ENCODE measurements around the gene GABBR1. TPM values are rescaled to one million over a fixed set of nuclear protein-coding genes. Genes with fewer than 3 reads are reported as not detected.

Gene GABBR1
- total RNA-seq, 2 experiments from 2014 or later = 78.4 to 79.9 TPM

DNA sequence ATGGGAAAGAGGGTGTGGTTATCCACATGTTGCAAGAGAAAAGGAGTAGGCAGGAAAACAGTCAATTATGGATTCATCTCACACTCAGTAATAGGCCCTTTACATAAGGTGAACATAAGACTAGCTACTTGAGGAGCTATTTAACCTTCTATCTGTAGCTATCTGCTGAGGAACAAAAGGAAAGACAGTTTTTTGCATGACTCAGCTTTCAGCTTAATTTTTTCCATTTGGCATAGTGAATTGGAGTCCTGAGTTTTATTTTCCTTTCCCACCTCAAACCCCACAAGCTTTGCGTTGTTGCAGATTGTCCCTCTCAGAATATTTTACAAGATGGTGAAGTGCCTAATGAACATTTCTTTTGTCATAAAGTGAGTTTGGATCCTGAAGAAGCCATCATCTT is 105.9 kb downstream of the GABBR1 start:
- peaks cover 37% of the 10 kb centered on the region for H3K27me3 Mint-ChIP-seq
- no peak for DNase-seq
- H3K36me3 Mint-ChIP-seq (ENCODE audit: low read depth) = no peaks in the 10 kb centered on the region
- Histone ChIP-seq H3K4me3 (ENCODE audit: low read length) (no peak overlapping the region), H3K27me3 (ENCODE audit: control insufficient read depth in 1 of 2, insufficient read depth in 2 of 2, low read length in 2 of 2) (peaks cover 4 to 14% of the 10 kb centered on the region in 2 experiments), H3K36me3 (ENCODE audit: insufficient read depth, low read length) (no peaks in the 10 kb centered on the region), H3K27ac (ENCODE audit: low read depth in 1 of 2, low read length in 2 of 2) (no peak overlapping the region), H3K4me1 (ENCODE audit: insufficient read depth, low read length) (no peaks in the 10 kb centered on the region), H3K9me3 (ENCODE audit: control insufficient read depth in 1 of 2, insufficient read depth in 1 of 2, low read length in 2 of 2) (no peaks in the 10 kb centered on the region)
- no peaks in the 10 kb centered on the region for H3K9me3 Mint-ChIP-seq
- POLR2A ChIA-PET = no interaction called here
- no peak overlapping the region for H3K27ac Mint-ChIP-seq
- TF ChIP-seq, protein P1, sequence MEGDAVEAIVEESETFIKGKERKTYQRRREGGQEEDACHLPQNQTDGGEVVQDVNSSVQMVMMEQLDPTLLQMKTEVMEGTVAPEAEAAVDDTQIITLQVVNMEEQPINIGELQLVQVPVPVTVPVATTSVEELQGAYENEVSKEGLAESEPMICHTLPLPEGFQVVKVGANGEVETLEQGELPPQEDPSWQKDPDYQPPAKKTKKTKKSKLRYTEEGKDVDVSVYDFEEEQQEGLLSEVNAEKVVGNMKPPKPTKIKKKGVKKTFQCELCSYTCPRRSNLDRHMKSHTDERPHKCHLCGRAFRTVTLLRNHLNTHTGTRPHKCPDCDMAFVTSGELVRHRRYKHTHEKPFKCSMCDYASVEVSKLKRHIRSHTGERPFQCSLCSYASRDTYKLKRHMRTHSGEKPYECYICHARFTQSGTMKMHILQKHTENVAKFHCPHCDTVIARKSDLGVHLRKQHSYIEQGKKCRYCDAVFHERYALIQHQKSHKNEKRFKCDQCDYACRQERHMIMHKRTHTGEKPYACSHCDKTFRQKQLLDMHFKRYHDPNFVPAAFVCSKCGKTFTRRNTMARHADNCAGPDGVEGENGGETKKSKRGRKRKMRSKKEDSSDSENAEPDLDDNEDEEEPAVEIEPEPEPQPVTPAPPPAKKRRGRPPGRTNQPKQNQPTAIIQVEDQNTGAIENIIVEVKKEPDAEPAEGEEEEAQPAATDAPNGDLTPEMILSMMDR (IDR thresholded peaks at IDR 0.05) = no peak
- intact Hi-C loops (cut with DNase I, micrococcal nuclease) = no loop called here
- H3K4me3 Mint-ChIP-seq = no peak overlapping the region
- CTCF ChIA-PET = no interaction called here
- ATAC-seq (ENCODE audit: poor library complexity) = no peak
- H3K4me1 Mint-ChIP-seq (ENCODE audit: low read depth) = no peaks in the 10 kb centered on the region

DNA sequence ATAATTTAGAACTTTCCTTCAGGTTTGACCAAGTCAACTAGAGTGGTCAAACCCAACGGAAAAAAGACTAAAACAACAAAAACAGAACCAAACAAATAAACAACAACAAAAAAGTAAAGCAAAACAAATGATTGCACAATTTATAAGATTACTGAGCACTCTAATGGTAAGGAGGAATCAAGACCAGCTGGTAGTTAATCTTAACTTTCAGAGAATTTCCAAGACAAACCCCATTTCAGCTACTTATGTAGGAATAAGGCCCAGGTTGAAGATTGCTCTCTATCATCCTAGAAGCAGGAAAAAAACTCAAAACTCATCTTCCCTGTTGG is 107.7 kb downstream of the GABBR1 start:
- Histone ChIP-seq H3K4me1 (ENCODE audit: insufficient read depth, low read length) (no peaks in the 10 kb centered on the region), H3K27ac (ENCODE audit: low read depth in 1 of 2, low read length in 2 of 2) (no peak overlapping the region), H3K4me3 (ENCODE audit: low read length) (no peak overlapping the region), H3K36me3 (ENCODE audit: insufficient read depth, low read length) (no peaks in the 10 kb centered on the region), H3K27me3 (ENCODE audit: control insufficient read depth in 1 of 2, insufficient read depth in 2 of 2, low read length in 2 of 2) (peaks cover 4 to 16% of the 10 kb centered on the region in 2 experiments), H3K9me3 (ENCODE audit: control insufficient read depth in 1 of 2, insufficient read depth in 1 of 2, low read length in 2 of 2) (no peaks in the 10 kb centered on the region)
- ATAC-seq (ENCODE audit: poor library complexity) = no peak
- Mint-ChIP-seq H3K27me3 (peaks cover 36% of the 10 kb centered on the region), H3K9me3 (no peaks in the 10 kb centered on the region), H3K36me3 (ENCODE audit: low read depth) (no peaks in the 10 kb centered on the region), H3K27ac (no peak overlapping the region), H3K4me3 (no peak overlapping the region), H3K4me1 (ENCODE audit: low read depth) (no peaks in the 10 kb centered on the region)
- TF ChIP-seq, protein P1 (IDR thresholded peaks at IDR 0.05) = no peak
- ChIA-PET POLR2A (no interaction called here), CTCF (no interaction called here)
- intact Hi-C loops (cut with DNase I, micrococcal nuclease) = no loop called here
- DNase-seq = no peak

DNA sequence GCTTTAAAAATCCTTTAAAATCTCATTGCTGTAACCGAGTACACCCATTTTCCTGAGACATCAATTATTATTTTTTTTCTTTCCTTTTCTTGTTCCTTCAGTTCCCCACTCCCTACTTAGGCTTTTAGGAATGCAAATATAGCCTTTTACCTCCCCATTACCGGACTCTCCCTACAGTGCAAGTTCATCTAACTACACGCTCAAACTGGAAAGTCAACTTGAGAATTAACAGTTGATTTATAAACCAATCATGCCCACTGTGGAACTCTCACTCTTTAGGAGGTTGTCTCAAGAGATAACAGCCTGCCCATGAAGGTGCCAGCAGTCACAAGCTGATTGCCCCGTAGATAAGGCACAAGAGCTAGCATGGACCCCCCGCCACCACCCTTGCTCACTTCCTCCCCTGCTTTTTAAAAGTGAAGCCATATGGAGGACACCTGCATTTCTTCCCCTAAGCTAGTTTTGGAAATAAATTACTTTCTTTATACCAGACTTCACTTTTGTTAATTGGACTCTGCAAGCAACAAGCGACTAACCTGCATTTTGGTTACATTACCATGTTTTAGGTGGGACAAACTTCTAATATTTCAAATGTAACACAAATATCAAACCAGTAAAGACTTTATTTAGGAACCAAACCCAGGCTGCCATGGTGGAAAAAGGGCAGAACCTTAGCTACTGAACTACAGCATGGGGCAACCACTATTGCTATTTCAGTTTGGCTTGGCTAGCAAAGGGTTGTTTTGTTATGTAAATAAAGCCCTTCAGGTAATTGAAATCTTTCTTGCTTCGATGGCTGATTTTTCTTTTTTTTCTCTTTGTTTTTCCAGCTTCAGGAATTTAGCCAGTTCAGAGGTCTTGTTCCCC is 108.3 kb downstream of the GABBR1 start:
- CTCF ChIA-PET = no interaction called here
- Mint-ChIP-seq H3K36me3 (ENCODE audit: low read depth) (no peaks in the 10 kb centered on the region), H3K27ac (no peak overlapping the region), H3K4me3 (no peak overlapping the region), H3K4me1 (ENCODE audit: low read depth) (no peaks in the 10 kb centered on the region), H3K9me3 (no peaks in the 10 kb centered on the region), H3K27me3 (peaks cover 36% of the 10 kb centered on the region)
- H3K4me3 ChIP-seq (ENCODE audit: low read length) = no peak overlapping the region
- no peaks in the 10 kb centered on the region for H3K36me3 ChIP-seq (ENCODE audit: insufficient read depth, low read length)
- POLR2A ChIA-PET = no interaction called here
- no peaks in the 10 kb centered on the region for H3K9me3 ChIP-seq (ENCODE audit: control insufficient read depth in 1 of 2, insufficient read depth in 1 of 2, low read length in 2 of 2)
- H3K4me1 ChIP-seq (ENCODE audit: insufficient read depth, low read length) = no peaks in the 10 kb centered on the region
- DNase-seq (no peak), ATAC-seq (ENCODE audit: poor library complexity) (no peak)
- no peak overlapping the region for H3K27ac ChIP-seq (ENCODE audit: low read depth in 1 of 2, low read length in 2 of 2)
- intact Hi-C loops (cut with DNase I, micrococcal nuclease) = no loop called here
- peaks cover 4 to 16% of the 10 kb centered on the region in 2 experiments for H3K27me3 ChIP-seq (ENCODE audit: control insufficient read depth in 1 of 2, insufficient read depth in 2 of 2, low read length in 2 of 2)
- TF ChIP-seq, protein P1 (IDR thresholded peaks at IDR 0.05) = no peak
